ENCODE measurements around the gene TTC33.
"Not testable (repeated sequence)": the region's sequence is repeated elsewhere in the genome, so short reads cannot be mapped to it uniquely, and the experiment has no call there.

Gene TTC33

GRCh38 chr5:40651201-40651600 is 104.6 kb downstream of the TTC33 start:
- no peak for DNase-seq

GRCh38 chr5:40649463-40650030 is 106.2 kb downstream of the TTC33 start:
- no peak for DNase-seq

GRCh38 chr5:40648150-40648549 is 107.6 kb downstream of the TTC33 start:
- no peak for DNase-seq

GRCh38 chr5:40646266-40646665 is 109.5 kb downstream of the TTC33 start:
- no peak for DNase-seq

DNA sequence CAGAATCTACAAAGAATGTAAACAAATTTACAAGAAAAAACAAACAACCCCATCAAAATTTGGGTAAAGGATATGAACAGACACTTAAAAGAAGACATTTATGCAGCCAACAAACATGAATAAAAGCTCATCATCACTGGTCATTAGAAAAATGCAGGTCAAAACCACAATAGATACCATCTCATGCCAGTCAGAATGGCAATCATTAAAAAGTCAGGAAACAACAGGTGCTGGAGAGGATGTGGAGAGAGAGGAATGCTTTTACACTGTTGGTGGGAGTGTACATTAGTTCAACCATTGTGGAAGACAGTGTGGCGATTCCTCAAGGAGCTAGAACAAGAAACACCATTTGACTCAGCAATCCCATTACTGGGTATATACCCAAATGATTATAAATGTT is 116.2 kb downstream of the TTC33 start:
- not testable (repeated sequence) for DNase-seq

DNA sequence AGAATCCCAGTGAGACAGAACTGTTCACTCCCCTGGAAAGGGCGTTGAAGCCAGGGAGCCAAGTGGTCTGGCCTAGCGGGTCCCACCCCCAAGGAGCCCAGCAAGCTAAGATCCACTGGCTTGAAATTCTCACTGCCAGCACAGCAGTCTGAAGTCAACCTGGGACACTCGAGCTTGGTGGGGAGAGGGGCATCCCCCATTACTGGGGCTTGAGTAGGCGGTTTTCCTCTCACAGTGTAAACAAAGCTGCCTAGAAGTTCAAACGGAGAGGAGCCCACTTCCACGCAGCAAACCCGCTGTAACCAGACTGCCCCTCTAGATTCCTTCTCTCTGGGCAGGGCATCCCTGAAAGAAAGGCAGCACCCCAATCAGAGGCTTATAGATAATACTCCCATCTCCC is 121.2 kb downstream of the TTC33 start:
- no peak for DNase-seq

DNA sequence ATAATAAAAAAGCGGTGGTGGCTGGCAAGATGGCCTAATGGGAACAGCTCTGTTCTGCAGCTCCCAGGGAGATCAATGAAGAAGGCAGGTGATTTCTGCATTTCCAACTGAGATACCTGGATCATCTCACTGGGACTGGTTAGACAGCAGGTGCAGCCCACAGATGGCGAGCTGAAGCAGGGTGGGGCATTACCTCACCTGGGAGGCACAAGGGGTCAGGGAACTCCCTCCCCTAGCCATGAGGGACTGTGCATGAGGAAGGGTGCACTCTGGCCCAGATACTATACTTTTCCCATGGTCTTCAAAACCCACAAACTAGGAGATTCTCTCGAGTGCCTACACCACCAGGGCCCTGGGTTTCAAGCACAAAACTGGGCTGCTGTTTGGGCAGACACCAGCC is 121.6 kb downstream of the TTC33 start:
- DNase-seq = no peak

GRCh38 chr5:40631236-40631635 is 124.5 kb downstream of the TTC33 start:
- DNase-seq = no peak

DNA sequence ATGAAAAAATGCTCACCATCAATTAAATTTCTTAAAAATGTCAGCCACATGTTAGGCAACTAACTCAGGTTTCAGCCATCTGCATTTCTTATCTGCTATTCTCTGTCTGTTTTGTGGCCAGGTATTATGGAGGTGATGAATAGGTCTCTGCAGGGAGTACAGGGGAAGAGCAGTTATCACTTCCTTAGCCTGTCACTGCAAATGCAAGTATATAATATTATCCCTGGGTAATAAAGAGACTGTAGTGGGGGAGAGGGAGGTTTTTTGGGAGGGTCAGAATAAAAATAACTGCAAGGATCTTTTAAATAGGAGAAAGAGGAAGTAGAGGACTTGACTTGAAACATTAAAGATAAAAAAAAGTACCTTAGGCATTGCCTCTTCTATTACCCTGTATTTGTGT is 125.6 kb downstream of the TTC33 start:
- no peak for DNase-seq

DNA sequence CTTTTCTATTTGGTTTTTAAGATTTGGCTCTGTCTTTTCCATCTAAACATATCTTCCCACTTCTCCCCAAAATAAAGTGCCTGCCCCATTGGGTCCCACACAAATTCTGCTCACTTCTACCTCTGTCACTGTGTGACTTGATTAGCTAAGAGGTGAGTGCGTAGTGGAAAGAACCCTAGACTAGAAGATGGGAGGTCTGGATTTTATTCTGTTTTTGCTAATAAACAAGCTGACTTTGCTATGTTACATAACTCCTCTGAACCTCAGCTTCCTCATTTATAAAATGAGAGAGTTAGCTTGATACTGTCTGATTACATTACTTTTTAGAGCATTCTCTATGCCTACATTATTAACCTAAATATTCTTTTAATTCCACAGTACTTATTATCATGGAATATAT is 127.4 kb downstream of the TTC33 start:
- no peak for DNase-seq

DNA sequence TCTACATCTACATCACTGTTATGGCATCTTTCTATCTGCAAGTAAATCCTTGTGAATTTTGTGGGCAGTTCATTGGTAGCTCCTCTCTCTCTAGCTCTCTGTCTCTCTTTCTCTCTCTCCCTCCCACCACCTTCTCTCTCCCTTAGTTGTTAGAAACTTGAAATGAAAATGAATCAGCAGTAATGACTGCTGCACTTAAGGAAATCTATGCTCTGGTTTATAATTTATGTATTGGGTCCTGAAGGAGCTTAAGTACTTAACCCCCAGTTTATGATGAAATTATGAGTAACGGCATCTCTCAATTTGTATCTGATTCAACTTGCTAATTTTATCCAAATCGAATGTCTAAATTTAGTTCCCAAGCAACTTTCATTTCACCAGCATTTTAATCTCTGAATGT is 128.1 kb downstream of the TTC33 start:
- DNase-seq = no peak

DNA sequence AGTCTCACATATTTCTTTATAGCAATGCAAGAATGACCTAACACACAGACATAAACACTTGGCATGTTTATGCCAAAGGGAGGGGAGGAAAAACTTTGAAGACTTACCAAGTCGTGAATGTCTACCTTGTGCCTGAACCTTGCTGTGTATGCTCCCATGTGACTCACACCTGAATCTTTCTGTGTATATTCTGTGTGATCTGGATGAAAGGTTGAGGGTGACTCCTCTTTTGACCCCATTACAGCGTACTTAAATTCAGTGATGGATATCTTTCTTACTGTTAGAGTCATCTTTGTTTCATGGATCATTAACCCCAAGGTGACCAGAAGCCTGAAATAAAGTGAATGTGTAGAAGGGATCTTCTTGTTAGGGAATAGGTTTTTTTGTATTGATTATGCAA is 129.0 kb downstream of the TTC33 start:
- DNase-seq = no peak

DNA sequence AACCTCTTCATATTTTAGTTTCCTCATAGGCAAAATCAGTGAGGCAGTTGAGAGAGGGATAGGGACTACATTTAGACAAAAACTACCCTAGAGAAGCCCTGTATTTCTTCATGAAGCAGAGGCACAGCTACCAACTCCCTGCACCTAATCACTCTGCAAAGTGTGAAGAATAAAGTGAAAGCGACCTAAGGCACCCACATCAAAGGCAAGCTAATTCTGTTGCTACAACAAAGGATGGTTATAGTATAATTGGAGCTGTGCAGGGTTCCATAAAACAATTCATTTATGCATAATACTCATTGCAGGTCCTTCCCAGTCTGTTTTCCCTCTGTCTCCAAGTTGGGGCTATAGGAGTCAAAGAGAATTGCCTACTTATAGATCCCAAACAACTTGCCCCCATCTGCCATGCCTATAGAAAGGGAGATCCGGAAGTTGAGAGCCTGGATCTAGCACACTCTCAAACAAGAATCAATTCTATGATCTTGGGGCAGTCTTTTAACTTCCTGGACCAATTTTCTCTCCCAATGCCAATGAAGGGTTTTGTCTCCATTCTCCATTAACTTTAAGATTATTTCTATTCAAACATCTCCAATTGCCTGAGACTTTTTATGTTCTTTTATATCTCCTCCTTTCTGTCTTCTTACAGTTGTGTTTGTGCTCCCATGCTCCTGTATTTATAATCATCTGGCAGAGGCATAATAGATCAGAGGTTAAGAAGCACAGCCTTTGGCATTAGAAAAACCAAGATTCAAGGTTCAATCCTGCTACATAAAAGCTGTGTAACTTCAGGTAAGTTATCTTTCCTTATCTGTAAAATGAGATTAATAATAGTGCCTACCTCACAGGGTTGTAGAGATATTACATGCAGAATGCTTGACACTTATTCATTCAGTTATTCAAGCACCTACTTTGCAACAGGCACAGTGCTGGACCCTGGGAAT is 132.0 kb downstream of the TTC33 start:
- DNase-seq = no peak

DNA sequence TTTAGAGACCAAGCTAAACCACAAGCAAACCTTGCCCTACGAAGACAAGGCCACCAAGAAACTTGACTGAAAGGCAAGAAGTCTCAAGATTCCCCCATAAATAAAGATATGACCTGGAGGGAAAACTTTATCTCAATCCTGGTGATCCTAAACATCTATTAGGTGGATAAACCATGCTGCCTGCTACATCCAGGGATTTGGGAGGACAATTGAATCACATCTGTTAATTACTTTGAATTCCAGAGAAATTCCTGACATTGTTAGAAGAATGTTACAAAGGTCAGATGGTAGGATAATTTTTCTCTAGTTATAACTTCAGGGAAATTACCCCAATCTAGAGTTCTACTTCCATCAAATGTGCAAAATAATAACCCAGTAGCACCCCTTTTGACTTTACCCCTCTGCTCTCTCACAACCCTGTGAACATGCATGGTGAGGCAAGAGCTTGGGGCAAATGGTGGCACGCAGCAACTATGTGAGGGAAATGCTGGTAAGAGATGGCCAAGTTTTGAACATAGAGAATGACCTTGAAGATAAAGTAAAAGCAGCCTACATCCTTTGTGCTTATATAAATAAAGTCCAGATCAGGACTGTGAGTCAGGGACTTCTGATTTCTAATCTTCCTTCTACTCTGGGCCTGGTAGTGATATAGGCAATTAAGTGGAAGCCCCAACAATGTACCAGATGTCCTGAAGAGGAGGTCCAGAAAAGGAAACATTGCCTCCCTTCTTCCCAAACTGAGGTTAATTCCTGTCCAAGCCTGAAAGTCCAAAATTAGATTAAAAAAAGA is 133.1 kb downstream of the TTC33 start:
- DNase-seq = no peak

DNA sequence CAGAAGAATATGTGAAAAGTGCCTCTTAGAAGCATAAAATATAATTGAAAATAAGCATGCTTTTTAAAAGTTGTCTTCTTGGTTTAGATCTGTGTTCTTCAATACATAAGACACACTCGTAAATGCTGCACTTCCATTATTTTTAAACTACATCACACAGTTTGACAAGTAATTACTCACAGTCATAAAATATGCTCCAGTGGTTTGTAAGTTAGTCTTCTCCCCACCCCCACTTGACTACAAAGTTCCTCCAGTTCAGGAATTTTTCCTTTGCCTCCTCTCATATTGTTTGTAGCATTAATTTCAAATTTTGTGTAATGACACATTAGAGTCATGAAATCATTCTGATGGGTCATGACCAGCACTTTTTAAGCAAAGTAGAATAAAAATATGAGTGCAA is 136.3 kb downstream of the TTC33 start:
- no peak for DNase-seq

DNA sequence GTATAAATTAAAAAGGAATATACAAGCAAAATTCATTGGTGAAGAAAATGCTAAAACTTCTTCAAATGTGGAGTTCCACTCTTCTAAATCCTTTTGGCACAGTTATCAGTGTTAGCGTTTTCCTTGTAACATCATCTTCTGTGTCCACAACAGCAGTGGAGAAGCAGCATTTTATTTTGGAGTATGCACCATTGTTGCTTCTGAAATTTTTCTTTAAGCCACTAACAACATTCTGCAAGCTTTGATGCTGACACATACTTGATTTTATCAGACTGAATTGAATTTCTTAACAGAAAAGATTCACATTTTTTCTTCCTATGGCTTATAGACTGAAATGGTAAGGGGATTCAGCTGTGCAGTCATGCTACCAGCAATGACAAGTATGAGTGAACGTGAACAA is 136.8 kb downstream of the TTC33 start:
- DNase-seq = no peak

DNA sequence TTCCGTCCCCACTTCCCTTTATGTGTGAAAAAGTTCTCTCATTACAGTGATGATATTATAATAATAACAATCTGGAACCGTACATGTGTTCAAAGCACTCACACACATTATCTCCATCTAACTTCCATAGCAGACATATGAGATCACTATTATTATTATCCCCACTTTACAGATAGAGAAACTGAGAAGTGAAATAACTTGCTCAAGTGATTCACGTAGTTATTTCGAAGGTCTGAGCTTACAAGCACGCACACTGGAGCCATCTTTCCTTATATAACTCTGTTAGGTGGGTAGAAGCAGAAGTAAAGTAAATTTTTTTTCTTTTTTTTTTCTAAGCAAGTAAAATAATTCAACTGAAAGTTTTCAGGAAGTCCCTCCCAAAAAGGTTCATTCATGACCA is 139.0 kb downstream of the TTC33 start:
- DNase-seq = no peak

DNA sequence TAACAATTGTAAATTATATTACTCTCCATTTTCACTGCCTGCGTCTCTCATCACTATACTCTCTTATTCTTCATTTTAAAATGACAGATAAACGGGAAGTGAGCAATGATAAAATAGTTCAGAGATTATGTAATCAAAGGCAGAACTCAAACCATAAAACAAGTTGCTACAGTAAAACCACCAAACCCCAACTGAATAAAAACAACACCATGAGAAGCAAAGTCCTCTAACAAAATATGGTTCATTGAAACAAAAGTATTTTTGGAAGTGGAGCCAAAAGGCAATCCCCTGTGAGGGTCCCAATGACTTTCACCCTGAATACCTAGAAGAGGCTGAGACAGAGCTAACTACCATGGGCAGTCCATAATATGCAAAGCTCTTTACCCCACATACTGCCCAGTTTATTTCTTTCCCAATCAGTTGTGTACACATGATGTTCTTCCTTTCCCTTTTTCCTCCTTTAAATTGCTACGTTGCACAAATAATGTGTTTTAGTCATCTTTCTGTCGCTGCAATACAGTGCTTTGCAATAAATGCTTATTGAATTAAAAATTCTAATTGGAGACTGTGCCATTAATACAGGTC is 140.1 kb downstream of the TTC33 start:
- DNase-seq = no peak

- DNase-seq = no peak
Observed at GRCh38 chr5:40614923-40615585, 140.7 kb downstream of the TTC33 start.

DNA sequence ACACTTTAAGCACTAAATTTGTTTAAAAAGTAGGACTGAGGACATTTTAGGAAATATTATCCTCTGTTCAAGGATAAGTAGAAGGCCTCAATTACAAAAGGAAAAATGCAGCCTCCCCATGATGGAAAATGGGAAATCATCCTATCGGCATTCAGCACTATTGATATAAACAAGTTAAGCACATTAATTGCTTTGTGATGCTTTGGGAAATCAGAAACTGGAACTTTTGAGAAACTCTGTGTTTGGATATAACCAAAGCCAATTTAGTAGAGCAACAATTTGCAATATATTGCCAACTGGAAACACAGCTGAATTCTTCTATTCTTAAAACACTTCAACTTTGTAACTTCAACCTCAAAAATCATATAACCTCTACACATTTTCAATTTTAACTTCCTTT is 141.3 kb downstream of the TTC33 start:
- no peak for DNase-seq

DNA sequence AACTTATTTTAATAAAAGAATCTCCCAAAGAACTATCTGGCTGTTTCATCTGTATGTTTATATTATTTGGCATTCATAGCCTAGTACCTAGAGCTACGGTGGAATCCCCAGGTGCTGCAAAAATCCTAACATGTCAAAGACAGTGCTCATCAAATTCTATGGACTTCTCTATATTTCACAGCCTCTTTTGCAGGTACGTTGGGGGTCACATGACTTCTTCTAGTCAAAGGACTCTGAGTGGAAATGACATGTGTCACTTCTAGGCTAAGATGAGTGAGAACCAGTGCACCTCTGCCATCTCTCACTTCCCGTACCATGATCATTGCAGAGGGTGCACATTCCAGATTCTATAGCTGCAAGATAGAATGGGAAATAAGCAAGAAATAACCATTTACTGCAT is 148.6 kb downstream of the TTC33 start:
- no peak for DNase-seq

- DNase-seq = no peak
Observed at GRCh38 chr5:40606077-40606765, 149.5 kb downstream of the TTC33 start.
